H1 (cell line): ENCODE results near the gene CDH12.

Experiments used
- EZH2 ChIP-seq: fragments of 200-600 bp; sonication (generic); IDR thresholded peaks from 2 replicates; pipeline ENCODE4 v1.7.1; 2012; ENCODE audit warnings: low read depth, mild to moderate bottlenecking, moderate library complexity, low read length, inconsistent platforms; ENCODE audit not compliant: severe bottlenecking
- GTF2F1 ChIP-seq: IDR thresholded peaks from 2 replicates; pipeline ENCODE4 v1.6.1; 2012; ENCODE audit warnings: low read depth, low read length, improper control_type of control experiment, borderline replicate concordance
- JUND ChIP-seq: IDR thresholded peaks from 2 replicates; pipeline ENCODE4 v1.6.1; 2011; ENCODE audit warnings: mild to moderate bottlenecking, improper control_type of control experiment, low read length
- RAD21 ChIP-seq, 2 experiments: IDR thresholded peaks in 1 of 2; conservative IDR thresholded peaks in 1 of 2; 2 replicates each; pipeline ENCODE4 v1.6.1; 2011; ENCODE audit warnings: low read depth in 2 of 2, low read length in 2 of 2, improper control_type of control experiment in 1 of 2, inconsistent platforms in 1 of 2, mild to moderate bottlenecking in 1 of 2, moderate library complexity in 1 of 2
- TF ChIP-seq, protein P1 (sequence below), 3 experiments: IDR thresholded peaks; 1 replicate in 2 of 3; 2 replicates in 1 of 3; pipeline versions ENCODE4 v1.5.1 to v1.6.1; 2011; ENCODE audit warnings: low read length in 3 of 3, mild to moderate bottlenecking in 3 of 3, inconsistent platforms in 2 of 3, low read depth in 1 of 3, moderate library complexity in 1 of 3; ENCODE audit not compliant: insufficient read depth in 1 of 3; ENCODE audit errors: control extremely low read depth in 1 of 3
- TF ChIP-seq, protein P2 (sequence below): IDR thresholded peaks from 2 replicates; pipeline ENCODE4 v1.6.1; 2012; ENCODE audit warnings: inconsistent platforms

DNA sequence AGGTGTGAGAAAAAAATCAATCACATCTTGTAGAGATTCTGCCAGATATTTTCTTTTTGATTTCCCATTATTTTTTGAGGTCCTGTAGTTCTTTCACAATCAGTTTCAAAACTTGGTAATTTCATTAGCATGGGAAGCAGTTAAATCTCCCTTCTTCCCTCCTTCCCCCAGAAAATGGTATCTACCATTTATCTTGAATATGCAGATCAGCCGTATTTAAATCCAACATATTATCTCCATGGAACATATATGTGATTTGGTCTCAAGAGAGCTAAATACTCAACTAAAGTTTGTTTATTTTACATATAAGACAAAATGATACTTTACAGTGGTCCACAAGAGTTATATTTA, 1034.8 kb downstream of the CDH12 start:
- no peak for TF ChIP-seq GTF2F1
- TF ChIP-seq EZH2 = no peak
- TF ChIP-seq, protein P1, sequence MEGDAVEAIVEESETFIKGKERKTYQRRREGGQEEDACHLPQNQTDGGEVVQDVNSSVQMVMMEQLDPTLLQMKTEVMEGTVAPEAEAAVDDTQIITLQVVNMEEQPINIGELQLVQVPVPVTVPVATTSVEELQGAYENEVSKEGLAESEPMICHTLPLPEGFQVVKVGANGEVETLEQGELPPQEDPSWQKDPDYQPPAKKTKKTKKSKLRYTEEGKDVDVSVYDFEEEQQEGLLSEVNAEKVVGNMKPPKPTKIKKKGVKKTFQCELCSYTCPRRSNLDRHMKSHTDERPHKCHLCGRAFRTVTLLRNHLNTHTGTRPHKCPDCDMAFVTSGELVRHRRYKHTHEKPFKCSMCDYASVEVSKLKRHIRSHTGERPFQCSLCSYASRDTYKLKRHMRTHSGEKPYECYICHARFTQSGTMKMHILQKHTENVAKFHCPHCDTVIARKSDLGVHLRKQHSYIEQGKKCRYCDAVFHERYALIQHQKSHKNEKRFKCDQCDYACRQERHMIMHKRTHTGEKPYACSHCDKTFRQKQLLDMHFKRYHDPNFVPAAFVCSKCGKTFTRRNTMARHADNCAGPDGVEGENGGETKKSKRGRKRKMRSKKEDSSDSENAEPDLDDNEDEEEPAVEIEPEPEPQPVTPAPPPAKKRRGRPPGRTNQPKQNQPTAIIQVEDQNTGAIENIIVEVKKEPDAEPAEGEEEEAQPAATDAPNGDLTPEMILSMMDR (IDR thresholded peaks at IDR 0.05; ENCODE audit: control extremely low read depth in 1 of 3, insufficient read depth in 1 of 3, low read depth in 1 of 3, low read length in 3 of 3) = no peak
- no peak for TF ChIP-seq JUND
- TF ChIP-seq, protein P2, sequence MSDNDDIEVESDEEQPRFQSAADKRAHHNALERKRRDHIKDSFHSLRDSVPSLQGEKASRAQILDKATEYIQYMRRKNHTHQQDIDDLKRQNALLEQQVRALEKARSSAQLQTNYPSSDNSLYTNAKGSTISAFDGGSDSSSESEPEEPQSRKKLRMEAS = no peak
- TF ChIP-seq RAD21 (IDR thresholded peaks at IDR 0.05 in 1 of 2, conservative IDR thresholded peaks at IDR 0.05 in 1 of 2; ENCODE audit: low read depth in 2 of 2, low read length in 2 of 2) = no peak
